ENCODE measurements around the gene NTNG1.

NTNG1 gene

GRCh38 chr1:107487506-107487905 is 346.7 kb downstream of the NTNG1 start:
- TF ChIP-seq GATA3 (IDR thresholded peaks at IDR 0.05; ENCODE audit: low read depth, low read length) (no peak), GATA2 (IDR thresholded peaks at IDR 0.05; ENCODE audit: low read depth, low read length) (no peak)

GRCh38 chr1:107491582-107491981 is 350.7 kb downstream of the NTNG1 start:
- TF ChIP-seq GATA3 (IDR thresholded peaks at IDR 0.05; ENCODE audit: low read depth, low read length) (no peak), GATA2 (IDR thresholded peaks at IDR 0.05; ENCODE audit: low read depth, low read length) (no peak)

- TF ChIP-seq GATA3 (IDR thresholded peaks at IDR 0.05; ENCODE audit: low read depth, low read length): no peak
- no peak for TF ChIP-seq GATA2 (IDR thresholded peaks at IDR 0.05; ENCODE audit: low read depth, low read length)
These were observed 352.4 kb downstream of the NTNG1 start for GRCh38 chr1:107493111-107493716.

GRCh38 chr1:107494061-107494460 is 353.2 kb downstream of the NTNG1 start:
- TF ChIP-seq GATA3 (IDR thresholded peaks at IDR 0.05; ENCODE audit: low read depth, low read length) (no peak), GATA2 (IDR thresholded peaks at IDR 0.05; ENCODE audit: low read depth, low read length) (no peak)

- TF ChIP-seq GATA3 (IDR thresholded peaks at IDR 0.05; ENCODE audit: low read depth, low read length): no peak
- TF ChIP-seq GATA2 (IDR thresholded peaks at IDR 0.05; ENCODE audit: low read depth, low read length): no peak
These were observed 355.2 kb downstream of the NTNG1 start for GRCh38 chr1:107496002-107496401.

- TF ChIP-seq GATA3 (IDR thresholded peaks at IDR 0.05; ENCODE audit: low read depth, low read length) (no peak), GATA2 (IDR thresholded peaks at IDR 0.05; ENCODE audit: low read depth, low read length) (no peak)
These were observed 358.4 kb downstream of the NTNG1 start for GRCh38 chr1:107499139-107499744.

GRCh38 chr1:107501081-107501605 is 360.3 kb downstream of the NTNG1 start:
- TF ChIP-seq GATA3 (IDR thresholded peaks at IDR 0.05; ENCODE audit: low read depth, low read length): no peak
- no peak for TF ChIP-seq GATA2 (IDR thresholded peaks at IDR 0.05; ENCODE audit: low read depth, low read length)

GRCh38 chr1:107510347-107510746 is 369.5 kb downstream of the NTNG1 start:
- TF ChIP-seq GATA2 (IDR thresholded peaks at IDR 0.05; ENCODE audit: low read depth, low read length) (no peak), GATA3 (IDR thresholded peaks at IDR 0.05; ENCODE audit: low read depth, low read length) (no peak)

GRCh38 chr1:107512836-107513235 is 372.0 kb downstream of the NTNG1 start:
- no peak for TF ChIP-seq GATA2 (IDR thresholded peaks at IDR 0.05; ENCODE audit: low read depth, low read length)
- no peak for TF ChIP-seq GATA3 (IDR thresholded peaks at IDR 0.05; ENCODE audit: low read depth, low read length)

- TF ChIP-seq GATA3 (IDR thresholded peaks at IDR 0.05; ENCODE audit: low read depth, low read length) (no peak), GATA2 (IDR thresholded peaks at IDR 0.05; ENCODE audit: low read depth, low read length) (no peak)
These were observed 374.0 kb downstream of the NTNG1 start for GRCh38 chr1:107514841-107515240.

GRCh38 chr1:107515702-107516101 is 374.9 kb downstream of the NTNG1 start:
- TF ChIP-seq GATA3 (IDR thresholded peaks at IDR 0.05; ENCODE audit: low read depth, low read length): no peak
- TF ChIP-seq GATA2 (IDR thresholded peaks at IDR 0.05; ENCODE audit: low read depth, low read length): no peak

- TF ChIP-seq GATA3 (IDR thresholded peaks at IDR 0.05; ENCODE audit: low read depth, low read length) (no peak), GATA2 (IDR thresholded peaks at IDR 0.05; ENCODE audit: low read depth, low read length) (no peak)
These were observed 382.2 kb downstream of the NTNG1 start for GRCh38 chr1:107523061-107523460.

GRCh38 chr1:107523736-107524135 is 382.9 kb downstream of the NTNG1 start:
- TF ChIP-seq GATA2 (IDR thresholded peaks at IDR 0.05; ENCODE audit: low read depth, low read length) (no peak), GATA3 (IDR thresholded peaks at IDR 0.05; ENCODE audit: low read depth, low read length) (no peak)

GRCh38 chr1:107524301-107524700 is 383.5 kb downstream of the NTNG1 start:
- TF ChIP-seq GATA2 (IDR thresholded peaks at IDR 0.05; ENCODE audit: low read depth, low read length) (no peak), GATA3 (IDR thresholded peaks at IDR 0.05; ENCODE audit: low read depth, low read length) (no peak)

GRCh38 chr1:107525145-107525544 is 384.3 kb downstream of the NTNG1 start:
- TF ChIP-seq GATA3 (IDR thresholded peaks at IDR 0.05; ENCODE audit: low read depth, low read length) (no peak), GATA2 (IDR thresholded peaks at IDR 0.05; ENCODE audit: low read depth, low read length) (no peak)

All from SH-SY5Y (cell line).